Activated naive CD4-positive, alpha-beta T cell treated with Interleukin-2 at 50 U/mL for 16 hours (primary cell): Measurements from ENCODE around the gene RHOXF2.
A peak's percentile ranks its signal among the peaks of the same experiment; 100 is the strongest.

Source experiments
- DNase-seq: peaks from one replicate; pipeline ENCODE4 v3.0.0-alpha.2; 2020

The RHOXF2 gene

GRCh38 chrX:120205816-120206753, 47.7 kb downstream of the RHOXF2 start:
- DNase-seq = no peak

DNA sequence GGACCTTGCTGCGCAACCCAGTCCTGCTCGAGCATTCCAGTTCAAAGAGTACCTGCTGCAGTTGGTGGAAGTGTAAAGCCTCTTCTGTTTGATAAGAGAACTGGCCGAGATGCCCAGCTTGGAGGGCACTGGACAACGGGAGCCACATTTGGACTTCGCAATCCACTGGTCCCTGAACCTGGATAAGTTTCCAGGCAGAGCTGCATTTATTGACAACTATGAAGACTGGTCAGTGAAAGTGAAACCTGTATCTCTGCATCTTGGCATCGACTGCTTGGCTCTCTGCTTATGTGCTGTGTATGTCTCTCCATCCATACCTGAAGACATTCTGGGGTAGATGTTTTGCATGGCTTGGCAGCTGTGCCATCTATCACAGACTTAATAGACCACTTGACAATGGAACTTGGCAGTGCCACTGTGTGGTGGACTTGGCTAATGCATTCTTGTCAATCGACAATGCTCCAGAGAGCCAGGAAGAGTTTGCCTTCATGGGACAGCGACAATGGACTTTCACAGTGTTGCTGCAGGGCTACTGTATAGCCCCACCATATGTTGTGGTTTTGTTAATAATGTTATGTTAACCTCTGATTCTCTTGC, 48.7 kb downstream of the RHOXF2 start:
- DNase-seq = no peak

- DNase-seq = peak; percentile 43
Observed at GRCh38 chrX:120213438-120214265, 55.2 kb downstream of the RHOXF2 start.
